GM12864 (cell line): ENCODE measurements around the gene D2HGDH.

Source experiments
- DNase-seq: peaks from one replicate; pipeline ENCODE4 v3.0.0-alpha.2; 2011; ENCODE audit warnings: low read depth
- H3K4me3 ChIP-seq: 2 replicates; pipeline ENCODE4 v1.5.1; 2011; ENCODE audit warnings: mild to moderate bottlenecking, low read depth, low read length, control low read depth
- TF ChIP-seq, protein P1 (sequence below): IDR thresholded peaks from 2 replicates; pipeline ENCODE4 v1.5.1; 2011; ENCODE audit warnings: low read depth, mild to moderate bottlenecking, moderate library complexity, low read length, control low read depth, inconsistent platforms; ENCODE audit errors: missing control alignments

D2HGDH gene

GRCh38 chr2:241811201-241811951, 76.9 kb downstream of the D2HGDH start:
- no peak for DNase-seq

DNA sequence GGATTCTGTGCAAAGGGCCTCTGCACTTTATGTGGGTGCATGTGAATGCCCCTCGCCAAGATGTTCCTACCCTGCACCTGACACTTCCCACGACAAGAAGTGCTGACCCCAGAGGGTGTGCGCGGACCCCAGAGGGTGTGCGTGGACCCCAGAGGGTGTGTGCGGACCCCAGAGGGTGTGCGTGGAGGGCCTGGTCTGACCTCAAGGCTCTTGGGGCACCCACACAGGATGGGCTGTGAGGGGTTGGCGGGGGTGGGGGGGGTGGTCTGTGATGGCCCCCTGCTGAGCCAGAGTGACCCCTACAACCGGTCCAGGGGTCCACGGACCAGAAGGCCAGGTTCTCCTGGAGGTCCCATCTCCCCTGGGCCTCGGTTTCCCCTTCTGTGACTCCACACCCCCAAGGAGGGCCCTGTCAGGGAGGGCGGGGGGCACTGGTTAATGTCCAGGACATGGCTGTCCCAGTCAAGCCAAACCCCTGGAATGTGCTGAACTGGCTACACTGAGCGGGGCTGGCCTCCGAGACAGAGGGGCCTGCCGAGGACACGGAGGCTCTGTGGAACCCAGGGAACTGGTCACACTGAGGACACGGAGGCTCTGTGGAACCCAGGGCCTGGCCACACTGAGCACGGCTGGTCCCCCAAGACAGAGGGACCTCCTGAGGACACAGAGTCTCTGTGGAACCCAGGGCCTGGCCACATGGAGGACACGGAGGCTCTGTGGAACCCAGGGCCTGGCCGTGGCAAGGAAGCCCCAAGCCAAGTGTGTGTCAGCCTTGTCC, 77.7 kb downstream of the D2HGDH start:
- TF ChIP-seq, protein P1, sequence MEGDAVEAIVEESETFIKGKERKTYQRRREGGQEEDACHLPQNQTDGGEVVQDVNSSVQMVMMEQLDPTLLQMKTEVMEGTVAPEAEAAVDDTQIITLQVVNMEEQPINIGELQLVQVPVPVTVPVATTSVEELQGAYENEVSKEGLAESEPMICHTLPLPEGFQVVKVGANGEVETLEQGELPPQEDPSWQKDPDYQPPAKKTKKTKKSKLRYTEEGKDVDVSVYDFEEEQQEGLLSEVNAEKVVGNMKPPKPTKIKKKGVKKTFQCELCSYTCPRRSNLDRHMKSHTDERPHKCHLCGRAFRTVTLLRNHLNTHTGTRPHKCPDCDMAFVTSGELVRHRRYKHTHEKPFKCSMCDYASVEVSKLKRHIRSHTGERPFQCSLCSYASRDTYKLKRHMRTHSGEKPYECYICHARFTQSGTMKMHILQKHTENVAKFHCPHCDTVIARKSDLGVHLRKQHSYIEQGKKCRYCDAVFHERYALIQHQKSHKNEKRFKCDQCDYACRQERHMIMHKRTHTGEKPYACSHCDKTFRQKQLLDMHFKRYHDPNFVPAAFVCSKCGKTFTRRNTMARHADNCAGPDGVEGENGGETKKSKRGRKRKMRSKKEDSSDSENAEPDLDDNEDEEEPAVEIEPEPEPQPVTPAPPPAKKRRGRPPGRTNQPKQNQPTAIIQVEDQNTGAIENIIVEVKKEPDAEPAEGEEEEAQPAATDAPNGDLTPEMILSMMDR, result no peak
- DNase-seq, result no peak
- H3K4me3 ChIP-seq, result no peak overlapping the region

More at GRCh38 chr2:241811201-241811951, 76.9 kb downstream of the D2HGDH start:
- TF ChIP-seq, protein P1, result no peak
- H3K4me3 ChIP-seq, result no peak overlapping the region

- no peak overlapping the region for H3K4me3 ChIP-seq
- no peak for DNase-seq
- TF ChIP-seq, protein P1, result no peak
Observed at GRCh38 chr2:241812730-241813643, 78.6 kb downstream of the D2HGDH start.

DNA sequence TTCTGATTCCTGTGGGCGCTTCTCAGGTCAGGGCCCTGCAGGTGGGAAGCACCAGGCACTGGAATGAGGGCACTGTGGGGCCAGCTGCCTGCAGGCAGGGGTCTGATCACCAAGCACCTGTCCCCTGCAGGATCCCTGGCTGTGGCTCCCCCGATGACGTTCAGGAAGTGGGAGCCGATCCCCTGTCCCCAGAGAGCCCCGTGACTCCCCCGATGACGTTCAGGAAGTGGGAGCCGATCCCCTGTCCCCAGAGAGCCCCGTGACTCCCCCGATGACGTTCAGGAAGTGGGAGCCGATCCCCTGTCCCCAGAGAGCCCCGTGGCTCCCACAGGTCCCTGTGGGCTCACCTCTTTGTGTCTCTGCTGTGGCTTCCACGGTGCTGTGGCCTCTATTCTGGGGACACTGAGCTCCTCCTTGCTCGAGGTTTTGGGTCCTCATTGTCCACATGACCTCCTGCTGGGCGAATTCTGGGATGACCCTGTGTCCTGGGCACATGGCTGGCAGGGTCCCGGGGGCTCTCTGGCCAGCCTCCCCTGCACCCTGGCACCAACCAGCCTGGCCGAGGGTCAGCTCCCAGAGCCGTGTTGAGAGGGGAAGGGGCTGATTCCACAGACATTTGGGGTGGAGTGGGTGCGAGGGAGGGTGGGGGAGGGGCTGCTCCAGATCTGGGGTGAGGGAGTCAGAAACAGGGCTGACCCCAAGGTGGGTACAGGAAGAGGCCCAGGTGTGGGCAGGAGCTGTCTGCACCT, 79.4 kb downstream of the D2HGDH start:
- DNase-seq, result no peak
- TF ChIP-seq, protein P1, result no peak
- no peak overlapping the region for H3K4me3 ChIP-seq

- TF ChIP-seq, protein P1, result no peak
- H3K4me3 ChIP-seq, result no peak overlapping the region
- no peak for DNase-seq
Observed at GRCh38 chr2:241814393-241814642, 79.9 kb downstream of the D2HGDH start.
